Activated CD8-positive, alpha-beta memory T cell treated with anti-CD3 and anti-CD28 coated beads, Interleukin-2, amount 10 ng/mL, durations not matched to agents 7 days and 5 days (primary cell): ENCODE data around the gene THYN1. TPM values are rescaled to one million over a fixed set of nuclear protein-coding genes. Genes with fewer than 3 reads are reported as not detected.
"Not testable (repeated sequence)": the region's sequence is repeated elsewhere in the genome, so short reads cannot be mapped to it uniquely, and the experiment has no call there.

Source experiments
- ATAC-seq: fragments of 150-1000 bp; cut with Tn5 transposase; one replicate; pipeline ENCODE4 v1.10.0; 2021; ENCODE audit warnings: moderate library complexity
- CTCF ChIA-PET: fragments of 350-600 bp; sonication (Branson Sonifier 250); formaldehyde crosslinking; loops from one replicate; lab custom pipeline; 2021; ENCODE audit warnings: antibody characterized with exemption; lab: Charles Lee
- DNase-seq: peaks from one replicate; pipeline ENCODE4 v3.0.0-alpha.2; 2020
- H3K27ac Mint-ChIP-seq: one replicate; pipeline ENCODE4 v1.8.0; 2021; ENCODE audit warnings: mild to moderate bottlenecking, mixed read lengths
- H3K27me3 Mint-ChIP-seq: one replicate; pipeline ENCODE4 v1.8.0; 2021; ENCODE audit warnings: mixed read lengths
- H3K36me3 Mint-ChIP-seq: one replicate; pipeline ENCODE4 v1.8.0; 2021; ENCODE audit warnings: mild to moderate bottlenecking, mixed read lengths
- H3K4me1 Mint-ChIP-seq: one replicate; pipeline ENCODE4 v1.8.0; 2021; ENCODE audit warnings: mixed read lengths
- H3K4me3 Mint-ChIP-seq: one replicate; pipeline ENCODE4 v1.8.0; 2021; ENCODE audit warnings: mild to moderate bottlenecking, moderate library complexity, mixed read lengths
- H3K9me3 Mint-ChIP-seq: one replicate; pipeline ENCODE4 v1.8.0; 2022; ENCODE audit warnings: low read depth, mixed read lengths
- total RNA-seq, 2 experiments: library from RNA; stranded (reverse); gene quantifications; one replicate each; pipeline ENCODE4 v1.2.3, GENCODE V29; 2021

THYN1 gene
- total RNA-seq, 2 experiments from 2014 or later, result 69.3 to 71.1 TPM

GRCh38 chr11:134282121-134283045 lies 29.2 kb upstream of the THYN1 start:
- H3K36me3 Mint-ChIP-seq, result peaks cover 3% of the 10 kb centered on the region
- H3K4me3 Mint-ChIP-seq, result no peak overlapping the region
- peaks cover under 1% of the 10 kb centered on the region for H3K27me3 Mint-ChIP-seq
- no peaks in the 10 kb centered on the region for H3K9me3 Mint-ChIP-seq
- ATAC-seq, result no peak
- no peak overlapping the region for H3K27ac Mint-ChIP-seq
- CTCF ChIA-PET, result no interaction called here
- peaks cover 7% of the 10 kb centered on the region for H3K4me1 Mint-ChIP-seq
- peak; percentile 30 for DNase-seq

- ATAC-seq, CTCF ChIA-PET: not testable (repeated sequence)
Observed at GRCh38 chr11:134281635-134282034, 28.5 kb upstream of the THYN1 start.

GRCh38 chr11:134278356-134278755 lies 25.2 kb upstream of the THYN1 start:
- H3K9me3 Mint-ChIP-seq, result no peaks in the 10 kb centered on the region
- peaks cover 5% of the 10 kb centered on the region for H3K36me3 Mint-ChIP-seq
- ATAC-seq (no peak), DNase-seq (peak; percentile 39)
- H3K4me1 Mint-ChIP-seq, result peaks cover 30% of the 10 kb centered on the region
- H3K27me3 Mint-ChIP-seq, result peaks cover 4% of the 10 kb centered on the region
- no peak overlapping the region for H3K27ac Mint-ChIP-seq
- H3K4me3 Mint-ChIP-seq, result no peak overlapping the region
- CTCF ChIA-PET, result interaction anchor here (1.2 kb wide), 1 partner anchor 44 kb away, joined by 3 read pairs; no protein-coding TSS in a partner anchor

More at GRCh38 chr11:134281635-134282034, 28.5 kb upstream of the THYN1 start:
- not testable (repeated sequence) for H3K27me3 Mint-ChIP-seq, H3K4me1 Mint-ChIP-seq, H3K36me3 Mint-ChIP-seq, DNase-seq, H3K9me3 Mint-ChIP-seq, H3K4me3 Mint-ChIP-seq, H3K27ac Mint-ChIP-seq

- CTCF ChIA-PET, result interaction anchor here (0.9 to 6.7 kb wide), 5 partner anchors 14 to 72 kb away, joined by 3 to 62 read pairs (median 5); partner anchors contain the start of genes NCAPD3 and VPS26B
- DNase-seq (peak; percentile 28), ATAC-seq (no peak)
- Mint-ChIP-seq H3K9me3 (no peaks in the 10 kb centered on the region), H3K36me3 (peaks cover 7% of the 10 kb centered on the region), H3K4me1 (peaks cover 39% of the 10 kb centered on the region), H3K27me3 (peaks cover 4% of the 10 kb centered on the region), H3K27ac (peak overlapping the region; percentile 62), H3K4me3 (peak overlapping the region; percentile 75)
Observed at GRCh38 chr11:134277183-134278001, 24.2 kb upstream of the THYN1 start.

- DNase-seq (peak; percentile 40), ATAC-seq (no peak)
- CTCF ChIA-PET, result interaction anchor here (0.7 to 6.7 kb wide), 21 partner anchors 12 to 348 kb away, joined by 3 to 62 read pairs (median 4); partner anchors contain the start of genes ACAD8, NCAPD3, THYN1 and VPS26B
- peaks cover 9% of the 10 kb centered on the region for H3K36me3 Mint-ChIP-seq
- H3K9me3 Mint-ChIP-seq, result no peaks in the 10 kb centered on the region
- peaks cover 42% of the 10 kb centered on the region for H3K4me1 Mint-ChIP-seq
- H3K27me3 Mint-ChIP-seq, result peaks cover 4% of the 10 kb centered on the region
- H3K4me3 Mint-ChIP-seq, result peak overlapping the region; percentile 96
- H3K27ac Mint-ChIP-seq, result peak overlapping the region; percentile 93
Observed at GRCh38 chr11:134276396-134277182, 23.4 kb upstream of the THYN1 start.

GRCh38 chr11:134275534-134276395 lies 22.6 kb upstream of the THYN1 start, which contains the start of gene GLB1L3:
Gene GLB1L3, plus strand, starts transcription at chr11:134276379. Its CDS starts 362 bp downstream, at chr11:134276741.
- H3K36me3 Mint-ChIP-seq, result peaks cover 12% of the 10 kb centered on the region

GRCh38 chr11:134275188-134275533 lies 22.0 kb upstream of the THYN1 start:
- H3K9me3 Mint-ChIP-seq, result no peaks in the 10 kb centered on the region
- peaks cover 4% of the 10 kb centered on the region for H3K27me3 Mint-ChIP-seq
- H3K27ac Mint-ChIP-seq, result peak overlapping the region; percentile 93
- H3K4me1 Mint-ChIP-seq, result peaks cover 56% of the 10 kb centered on the region
- no peak for ATAC-seq
- CTCF ChIA-PET, result interaction anchor here (1.0 to 6.7 kb wide), 11 partner anchors 11 to 75 kb away, joined by 3 to 62 read pairs (median 6); partner anchors contain the start of genes ACAD8, NCAPD3, THYN1 and VPS26B
- no peak for DNase-seq
- H3K4me3 Mint-ChIP-seq, result peak overlapping the region; percentile 96
- H3K36me3 Mint-ChIP-seq, result peaks cover 11% of the 10 kb centered on the region

More at GRCh38 chr11:134275534-134276395, 22.6 kb upstream of the THYN1 start, which contains the start of gene GLB1L3:
- peaks cover 49% of the 10 kb centered on the region for H3K4me1 Mint-ChIP-seq
- H3K27ac Mint-ChIP-seq, result peak within 1 kb of the TSS; percentile 93
- H3K9me3 Mint-ChIP-seq, result no peaks in the 10 kb centered on the region
- H3K27me3 Mint-ChIP-seq, result peaks cover 4% of the 10 kb centered on the region
- peak; percentile 93 for ATAC-seq
- DNase-seq, result peak; percentile 90
- H3K4me3 Mint-ChIP-seq, result peak within 1 kb of the TSS; percentile 96
- CTCF ChIA-PET, result interaction anchor here (0.6 to 6.7 kb wide), 22 partner anchors 12 to 348 kb away, joined by 3 to 62 read pairs (median 4); partner anchors contain the start of genes ACAD8, NCAPD3, THYN1 and VPS26B

- peaks cover 4% of the 10 kb centered on the region for H3K27me3 Mint-ChIP-seq
- peaks cover 10% of the 10 kb centered on the region for H3K36me3 Mint-ChIP-seq
- no peaks in the 10 kb centered on the region for H3K9me3 Mint-ChIP-seq
- CTCF ChIA-PET, result interaction anchor here (0.9 to 6.7 kb wide), 4 partner anchors 10 to 345 kb away, joined by 3 to 62 read pairs (median 28); partner anchors contain the start of genes ACAD8, NCAPD3, THYN1 and VPS26B
- peak overlapping the region; percentile 47 for H3K27ac Mint-ChIP-seq
- DNase-seq (peak; percentile 14), ATAC-seq (no peak)
- H3K4me1 Mint-ChIP-seq, result peaks cover 56% of the 10 kb centered on the region
- H3K4me3 Mint-ChIP-seq, result peak overlapping the region; percentile 96
Observed at GRCh38 chr11:134273317-134273712, 20.2 kb upstream of the THYN1 start.

- DNase-seq, result peak; percentile 39
- peaks cover 10% of the 10 kb centered on the region for H3K36me3 Mint-ChIP-seq
- peaks cover 4% of the 10 kb centered on the region for H3K27me3 Mint-ChIP-seq
- peak overlapping the region; percentile 47 for H3K27ac Mint-ChIP-seq
- peak overlapping the region; percentile 96 for H3K4me3 Mint-ChIP-seq
- no peaks in the 10 kb centered on the region for H3K9me3 Mint-ChIP-seq
- CTCF ChIA-PET, result interaction anchor here (0.9 to 6.7 kb wide), 4 partner anchors 9 to 344 kb away, joined by 3 to 62 read pairs (median 15); partner anchors contain the start of genes ACAD8 and THYN1
- no peak for ATAC-seq
- H3K4me1 Mint-ChIP-seq, result peaks cover 56% of the 10 kb centered on the region
Observed at GRCh38 chr11:134272381-134273316, 19.5 kb upstream of the THYN1 start.

GRCh38 chr11:134271978-134272377 lies 18.8 kb upstream of the THYN1 start:
- peaks cover 7% of the 10 kb centered on the region for H3K36me3 Mint-ChIP-seq
- CTCF ChIA-PET, result interaction anchor here (1.5 to 6.7 kb wide), 3 partner anchors 8 to 23 kb away, joined by 4 to 62 read pairs (median 26); partner anchors contain the start of genes ACAD8 and THYN1

More at GRCh38 chr11:134271978-134272377, 18.8 kb upstream of the THYN1 start:
- ATAC-seq (no peak), DNase-seq (no peak)
- H3K27me3 Mint-ChIP-seq, result no peaks in the 10 kb centered on the region
- no peaks in the 10 kb centered on the region for H3K9me3 Mint-ChIP-seq
- H3K4me3 Mint-ChIP-seq, result no peak overlapping the region
- H3K27ac Mint-ChIP-seq, result no peak overlapping the region
- H3K4me1 Mint-ChIP-seq, result peaks cover 57% of the 10 kb centered on the region
